Upper lobe of left lung (tissue), 4 donors: Measurements from ENCODE around the gene SYNM.

Experiments used
- EP300 ChIP-seq, 4 donors: sonication (generic); formaldehyde crosslinking; IDR thresholded peaks; one replicate each; pipeline ENCODE4 v1.5.1; 2017; ENCODE audit warnings: antibody characterized with exemption in 4 of 4, control low read depth in 2 of 4
- POLR2A ChIP-seq, 4 donors: fragments of 450-650 bp; IDR thresholded peaks; one replicate each; pipeline ENCODE4 v1.5.1; 2016 to 2017; ENCODE audit warnings: antibody characterized with exemption in 4 of 4, mild to moderate bottlenecking in 2 of 4
- POLR2AphosphoS5 ChIP-seq, 2 donors: sonication (generic); formaldehyde crosslinking; IDR thresholded peaks; one replicate each; pipeline ENCODE4 v1.5.1; 2017; ENCODE audit warnings: antibody characterized with exemption in 2 of 2
- TF ChIP-seq, protein P1 (sequence below), 6 experiments: fragments of 450-650 bp in 4 of 6; fragments of 200-600 bp in 2 of 6; sonication (generic) in 2 of 6; IDR thresholded peaks; one replicate each; pipeline ENCODE4 v1.5.1; 2016 to 2019; ENCODE audit warnings: antibody characterized with exemption in 6 of 6

DNA sequence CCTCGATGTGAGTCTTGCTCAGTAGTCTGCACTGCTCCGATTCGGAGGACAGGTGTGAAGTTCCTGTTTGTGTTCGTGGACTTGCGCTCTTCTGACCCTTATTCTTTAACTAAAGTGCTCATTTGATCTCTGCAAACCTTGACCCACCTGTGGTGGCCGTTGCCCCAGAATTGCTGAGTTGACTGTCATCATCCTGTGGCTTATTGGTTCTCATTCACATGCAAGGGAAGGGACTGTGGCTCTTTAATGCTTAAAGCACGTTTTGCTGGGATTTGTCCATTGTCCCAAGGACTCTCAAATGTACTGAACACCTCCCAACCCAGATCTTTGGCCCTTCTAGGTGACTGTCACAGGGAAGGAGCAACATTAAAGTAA lies 13.4 kb downstream of the SYNM start:
- TF ChIP-seq, protein P1, sequence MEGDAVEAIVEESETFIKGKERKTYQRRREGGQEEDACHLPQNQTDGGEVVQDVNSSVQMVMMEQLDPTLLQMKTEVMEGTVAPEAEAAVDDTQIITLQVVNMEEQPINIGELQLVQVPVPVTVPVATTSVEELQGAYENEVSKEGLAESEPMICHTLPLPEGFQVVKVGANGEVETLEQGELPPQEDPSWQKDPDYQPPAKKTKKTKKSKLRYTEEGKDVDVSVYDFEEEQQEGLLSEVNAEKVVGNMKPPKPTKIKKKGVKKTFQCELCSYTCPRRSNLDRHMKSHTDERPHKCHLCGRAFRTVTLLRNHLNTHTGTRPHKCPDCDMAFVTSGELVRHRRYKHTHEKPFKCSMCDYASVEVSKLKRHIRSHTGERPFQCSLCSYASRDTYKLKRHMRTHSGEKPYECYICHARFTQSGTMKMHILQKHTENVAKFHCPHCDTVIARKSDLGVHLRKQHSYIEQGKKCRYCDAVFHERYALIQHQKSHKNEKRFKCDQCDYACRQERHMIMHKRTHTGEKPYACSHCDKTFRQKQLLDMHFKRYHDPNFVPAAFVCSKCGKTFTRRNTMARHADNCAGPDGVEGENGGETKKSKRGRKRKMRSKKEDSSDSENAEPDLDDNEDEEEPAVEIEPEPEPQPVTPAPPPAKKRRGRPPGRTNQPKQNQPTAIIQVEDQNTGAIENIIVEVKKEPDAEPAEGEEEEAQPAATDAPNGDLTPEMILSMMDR (IDR thresholded peaks at IDR 0.05): no peak
- TF ChIP-seq POLR2A (IDR thresholded peaks at IDR 0.05): no peak
- TF ChIP-seq POLR2AphosphoS5 (IDR thresholded peaks at IDR 0.05): no peak
- no peak for TF ChIP-seq EP300 (IDR thresholded peaks at IDR 0.05)
